A549 (cell line): ENCODE measurements around the gene BATF. TPM values are rescaled to one million over a fixed set of nuclear protein-coding genes. Genes with fewer than 3 reads are reported as not detected.

Source experiments
- ATAC-seq, 2 experiments: fragments of 200-7000 bp in 1 of 2; fragments of >200 bp in 1 of 2; cut with Nextera tagmentation in 1 of 2; cut with Tn5 transposase in 1 of 2; 3 replicates each; pipeline versions ENCODE4 v1.8.0 to v1.9.1; 2018 to 2020; ENCODE audit warnings: mild to moderate bottlenecking in 1 of 2, moderate library complexity in 1 of 2
- CTCF ChIA-PET: fragments of 300-600 bp; sonication (Branson Sonifier 250); formaldehyde crosslinking; extraction: SDS; loops from one replicate; lab custom pipeline; 2021; ENCODE audit warnings: antibody characterized with exemption, inconsistent platforms; lab: Yijun Ruan, JAX
- POLR2A ChIA-PET: fragments of 350-600 bp; formaldehyde crosslinking; extraction: SDS; loops from one replicate; lab custom pipeline; 2021; ENCODE audit warnings: antibody characterized with exemption, inconsistent platforms; lab: Yijun Ruan, JAX
- DNase-seq, 2 experiments: peaks; one replicate each; pipeline versions ENCODE4 v3.0.0 to v3.0.0-alpha.2; 2011 to 2016; ENCODE audit warnings: low read depth in 1 of 2, low spot score in 1 of 2
- FAIRE-seq: peaks from 2 replicates; lab custom pipeline; 2011; peaks lifted over from hg19 to GRCh38; lab: Jason Lieb, UNC
- H3K27ac ChIP-seq, 2 experiments: fragments of >200 bp; sonication (Bioruptor Twin); formaldehyde crosslinking; 3 replicates each; pipeline ENCODE4 v1.5.1; 2016 to 2017
- H3K4me1 ChIP-seq: fragments of >200 bp; sonication (Bioruptor Twin); formaldehyde crosslinking; 3 replicates; pipeline ENCODE4 v1.6.1; 2016
- H3K4me2 ChIP-seq: fragments of >200 bp; sonication (Bioruptor Twin); formaldehyde crosslinking; 3 replicates; pipeline ENCODE4 v1.6.1; 2016
- H3K4me3 ChIP-seq: fragments of >200 bp; sonication (Bioruptor Twin); formaldehyde crosslinking; 3 replicates; pipeline ENCODE4 v1.5.1; 2016
- H3K9me3 ChIP-seq: fragments of >200 bp; sonication (Bioruptor Twin); formaldehyde crosslinking; 3 replicates; pipeline ENCODE4 v1.6.1; 2016
- ATOH8 ChIP-seq: fragments of 250-450 bp; sonication (Bioruptor Pico); IDR thresholded peaks from 2 replicates; pipeline ENCODE4 v1.5.0; 2020; ENCODE audit warnings: low read depth, mild to moderate bottlenecking, moderate library complexity
- CBX2 ChIP-seq: fragments of 200-600 bp; sonication (generic); IDR thresholded peaks from 2 replicates; pipeline ENCODE4 v1.6.1; 2016; ENCODE audit warnings: low read depth, mild to moderate bottlenecking, borderline replicate concordance
- CBX8 ChIP-seq: fragments of 200-600 bp; sonication (generic); IDR thresholded peaks from 2 replicates; pipeline ENCODE4 v1.6.1; 2016
- CHD2 ChIP-seq: fragments of 150-350 bp; IDR thresholded peaks from 2 replicates; pipeline ENCODE4 v1.6.1; 2014; ENCODE audit warnings: low read length; ENCODE audit not compliant: partially characterized antibody
- FOSB ChIP-seq: fragments of 250-450 bp; sonication (Bioruptor Pico); IDR thresholded peaks from 2 replicates; pipeline ENCODE4 v1.5.0; 2020; ENCODE audit warnings: mild to moderate bottlenecking, moderate library complexity
- FOSL2 ChIP-seq, 2 experiments: fragments of 450-650 bp in 1 of 2; fragments of >200 bp in 1 of 2; sonication (Bioruptor Twin) in 1 of 2; formaldehyde crosslinking; IDR thresholded peaks; 2 replicates each; pipeline versions ENCODE4 v1.5.0 to v1.6.1; 2016 to 2020; ENCODE audit warnings: mild to moderate bottlenecking in 1 of 2, moderate library complexity in 1 of 2
- FOXS1 ChIP-seq: fragments of 250-450 bp; sonication (Bioruptor Pico); IDR thresholded peaks from 2 replicates; pipeline ENCODE4 v1.5.0; 2020; ENCODE audit warnings: mild to moderate bottlenecking, moderate library complexity
- HOXA7 ChIP-seq: fragments of 250-450 bp; sonication (Bioruptor Pico); IDR thresholded peaks from 2 replicates; pipeline ENCODE4 v1.5.0; 2020; ENCODE audit warnings: mild to moderate bottlenecking, moderate library complexity
- HOXB13 ChIP-seq: fragments of 250-450 bp; sonication (Bioruptor Pico); IDR thresholded peaks from 2 replicates; pipeline ENCODE4 v1.5.0; 2020; ENCODE audit warnings: low read depth, mild to moderate bottlenecking, moderate library complexity
- KDM1A ChIP-seq: fragments of 200-600 bp; sonication (generic); IDR thresholded peaks from 2 replicates; pipeline ENCODE4 v1.6.1; 2016; ENCODE audit warnings: low read depth, mild to moderate bottlenecking
- MAFK ChIP-seq: fragments of 450-650 bp; IDR thresholded peaks from 2 replicates; pipeline ENCODE4 v1.6.1; 2014; ENCODE audit not compliant: partially characterized antibody
- MYC ChIP-seq: IDR thresholded peaks from 2 replicates; pipeline ENCODE4 v1.6.1; 2012; ENCODE audit warnings: mild to moderate bottlenecking, inconsistent platforms, low read length, improper control_type of control experiment, borderline replicate concordance
- NPAS2 ChIP-seq: fragments of 250-450 bp; sonication (Bioruptor Pico); IDR thresholded peaks from 2 replicates; pipeline ENCODE4 v1.8.0; 2022; ENCODE audit warnings: mild to moderate bottlenecking, moderate library complexity, borderline replicate concordance
- NR3C1 ChIP-seq: fragments of >200 bp; sonication (Bioruptor Twin); formaldehyde crosslinking; IDR thresholded peaks from 3 replicates; pipeline ENCODE4 v1.6.1; 2017
- POLR2AphosphoS2 ChIP-seq: conservative IDR thresholded peaks from 2 replicates; pipeline ENCODE4 v1.6.1; 2012; ENCODE audit warnings: low read length, improper control_type of control experiment, inconsistent platforms
- REST ChIP-seq: fragments of 200-600 bp; sonication (generic); IDR thresholded peaks from 2 replicates; pipeline ENCODE4 v1.6.1; 2016; ENCODE audit warnings: antibody characterized with exemption, mild to moderate bottlenecking, moderate library complexity
- SMC3 ChIP-seq: fragments of >200 bp; sonication (Bioruptor Twin); formaldehyde crosslinking; IDR thresholded peaks from 3 replicates; pipeline ENCODE4 v1.6.1; 2018; ENCODE audit warnings: inconsistent platforms
- SREBF2 ChIP-seq: fragments of 450-650 bp; IDR thresholded peaks from 2 replicates; pipeline ENCODE4 v1.6.1; 2014; ENCODE audit warnings: mild to moderate bottlenecking, moderate library complexity
- TFCP2L1 ChIP-seq: fragments of 250-450 bp; sonication (Bioruptor Pico); IDR thresholded peaks from 2 replicates; pipeline ENCODE4 v1.5.0; 2021; ENCODE audit warnings: mild to moderate bottlenecking
- ZNF302 ChIP-seq: fragments of 250-450 bp; sonication (Bioruptor Pico); IDR thresholded peaks from 2 replicates; pipeline ENCODE4 v1.9.0; 2021; ENCODE audit warnings: inconsistent platforms, mild to moderate bottlenecking, moderate library complexity
- WGBS: methylation state at CpG from one replicate; pipeline ENCODE4 v1.1.6; 2017; ENCODE audit errors: missing lambda C conversion rate; 5-methylcytosine and 5-hydroxymethylcytosine counted together
- polyA plus RNA-seq, 4 experiments: library from polyadenylated mRNA; depleted of rRNA in 3 of 4; stranded (reverse); fragments of >200 nt; fragmentation: RNase III in 1 of 4; extraction: RNeasy Plus Mini Kit Qiagen cat#74134 plus additional on column Dnase treatment in 1 of 4; gene quantifications; 2 replicates in 3 of 4; 3 replicates in 1 of 4; pipeline ENCODE4 v1.2.3, GENCODE V29; 2011 to 2017

The BATF gene
- polyA plus RNA-seq, 2 of the 4 experiments (the other 2 are of a cell fraction), result not detected

- no peak for DNase-seq
- H3K4me2 ChIP-seq, result peak overlapping the region; percentile 59
- ChIA-PET POLR2A (no interaction called here), CTCF (interaction anchor here (0.6 to 5.0 kb wide), 4 partner anchors 10 to 405 kb away, joined by 3 to 35 read pairs (median 6); no protein-coding TSS in a partner anchor)
- H3K27ac ChIP-seq, result peak overlapping the region; percentile 89 to 96
- H3K4me1 ChIP-seq, result peaks cover 45% of the 10 kb centered on the region
- ATAC-seq, result no peak
- 91% methylated on average over 4 of the region's 4 CpGs for WGBS
- no peak for FAIRE-seq
- TF ChIP-seq CHD2 (no peak), HOXA7 (CRISPR knock-in tag) (no peak), MAFK (no peak), CBX8 (no peak), MYC (no peak)
- H3K9me3 ChIP-seq, result no peaks in the 10 kb centered on the region
- H3K4me3 ChIP-seq, result no peak overlapping the region
These were observed 14.8 kb downstream of the BATF start for GRCh38 chr14:75537071-75537470.

GRCh38 chr14:75539162-75539560, 16.9 kb downstream of the BATF start:
- ChIA-PET POLR2A (no interaction called here), CTCF (interaction anchor here (0.7 to 5.6 kb wide), 9 partner anchors 10 to 231 kb away, joined by 3 to 27 read pairs (median 5); no protein-coding TSS in a partner anchor)
- Histone ChIP-seq H3K4me3 (no peak overlapping the region), H3K27ac (peak overlapping the region; percentile 75 to 96), H3K4me1 (peaks cover 45% of the 10 kb centered on the region), H3K4me2 (no peak overlapping the region), H3K9me3 (no peaks in the 10 kb centered on the region)
- no peak for DNase-seq
- no peak for FAIRE-seq
- 94% methylated on average over 5 of the region's 5 CpGs for WGBS
- ATAC-seq, result no peak
- TF ChIP-seq ATOH8 (CRISPR knock-in tag) (no peak), KDM1A (no peak), NPAS2 (CRISPR knock-in tag) (no peak), POLR2AphosphoS2 (no peak), SREBF2 (no peak), MYC (no peak), TFCP2L1 (CRISPR knock-in tag) (no peak), ZNF302 (no peak), NR3C1 (no peak), REST (no peak), FOSB (CRISPR knock-in tag) (no peak), FOXS1 (no peak), HOXA7 (CRISPR knock-in tag) (no peak), CBX2 (no peak), FOSL2 (IDR thresholded peaks at IDR 0.05) (no peak), FOSL2 (CRISPR knock-in tag; IDR thresholded peaks at IDR 0.05) (no peak), HOXB13 (CRISPR knock-in tag) (no peak), SMC3 (no peak)
